Activated T-helper 1 cell treated with anti-CD3 and anti-CD28 coated beads, Interleukin-2, amount 50 U/mL, for 16 hours (primary cell): Measurements from ENCODE around the gene CAPSL.
"Not testable (repeated sequence)": the region's sequence is repeated elsewhere in the genome, so short reads cannot be mapped to it uniquely, and the experiment has no call there.

Experiments used
- DNase-seq, 2 donors: peaks; one replicate each; pipeline ENCODE4 v3.0.0-alpha.2; 2020; ENCODE audit warnings: low read depth in 1 of 2, low spot score in 1 of 2

Gene CAPSL

GRCh38 chr5:35908228-35908627 is 30.2 kb downstream of the CAPSL start:
- DNase-seq = no peak

- DNase-seq = no peak
Observed at GRCh38 chr5:35904443-35905132, 33.8 kb downstream of the CAPSL start.

DNA sequence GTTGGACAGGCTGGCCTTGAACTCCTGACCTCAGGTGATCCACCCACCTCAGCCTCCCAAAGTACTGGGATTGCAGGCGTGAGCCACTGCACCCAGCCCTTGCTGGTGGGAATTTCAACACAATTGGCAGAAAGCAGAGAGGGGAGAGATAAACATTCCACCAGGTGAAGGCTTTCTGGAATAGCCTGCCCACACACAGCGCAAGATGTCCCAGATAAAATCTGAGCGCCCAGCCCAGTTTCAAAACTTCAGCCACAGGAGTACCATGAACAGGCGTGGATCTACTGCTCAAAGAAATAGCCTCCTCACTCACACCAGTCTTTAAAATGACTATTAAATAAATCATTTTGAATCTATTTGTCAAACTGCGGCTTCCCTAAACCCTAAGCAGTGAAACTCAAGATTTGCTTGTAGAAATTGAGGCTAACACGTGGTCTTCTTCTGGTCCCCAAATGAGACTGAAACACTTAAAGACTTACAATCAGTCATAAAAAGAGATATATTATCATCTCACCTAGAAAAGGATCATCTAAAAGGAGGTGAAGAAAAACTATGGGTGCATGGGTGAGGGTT is 34.7 kb downstream of the CAPSL start:
- DNase-seq = no peak

GRCh38 chr5:35902046-35902672 is 36.3 kb downstream of the CAPSL start:
- no peak for DNase-seq

DNA sequence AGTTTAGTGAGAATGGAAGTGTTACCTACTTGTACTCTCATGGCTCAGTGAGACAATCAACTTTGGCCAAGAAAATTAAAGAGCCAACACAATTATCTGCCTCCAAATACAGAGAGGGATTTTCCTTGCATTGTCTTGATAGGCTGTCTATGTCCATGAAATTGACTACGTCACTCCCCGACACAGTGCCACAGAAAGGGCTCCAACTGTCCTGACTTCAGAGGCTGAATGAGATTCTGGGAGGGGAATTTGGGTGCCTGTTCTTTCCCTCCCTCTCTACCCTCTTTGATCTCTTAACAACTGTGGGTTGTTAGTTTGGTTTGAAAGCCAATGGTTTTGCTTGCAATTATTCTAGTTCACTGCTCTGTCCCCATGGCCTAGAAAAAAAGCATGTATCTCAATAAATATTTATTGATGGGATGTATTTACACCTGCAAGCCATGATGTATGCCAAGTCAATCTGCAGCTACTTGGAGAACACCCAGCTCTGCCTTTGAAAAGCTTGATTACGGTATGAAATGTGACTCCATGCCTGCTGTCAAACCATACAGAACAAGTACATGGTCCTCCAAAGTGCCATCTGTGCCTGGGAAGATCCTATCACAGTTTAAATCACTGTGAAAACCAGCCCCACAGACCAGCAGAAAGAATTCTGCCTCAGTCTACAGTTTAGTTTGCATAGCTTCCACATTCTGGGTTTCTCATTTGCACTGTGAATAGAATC is 37.3 kb downstream of the CAPSL start:
- no peak for DNase-seq

DNA sequence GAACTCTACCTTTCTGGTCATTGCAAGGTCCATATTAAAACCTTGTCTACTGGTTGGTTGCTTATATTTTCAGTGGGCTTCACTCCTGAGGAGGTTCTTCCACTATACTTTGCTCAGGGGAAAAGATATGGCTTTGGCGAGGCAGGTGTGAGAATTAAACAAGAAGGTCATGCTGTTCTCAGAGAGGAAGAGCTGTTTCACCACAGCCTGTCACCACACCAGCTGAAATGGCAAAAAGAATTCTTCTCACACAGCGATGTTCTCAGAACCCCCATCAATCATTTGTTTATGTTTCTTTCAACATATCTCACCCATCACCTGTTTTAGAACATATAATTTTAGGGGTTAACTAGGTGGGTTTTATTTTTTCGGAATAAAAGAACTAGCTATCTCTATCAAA is 38.6 kb downstream of the CAPSL start:
- DNase-seq = no peak

DNA sequence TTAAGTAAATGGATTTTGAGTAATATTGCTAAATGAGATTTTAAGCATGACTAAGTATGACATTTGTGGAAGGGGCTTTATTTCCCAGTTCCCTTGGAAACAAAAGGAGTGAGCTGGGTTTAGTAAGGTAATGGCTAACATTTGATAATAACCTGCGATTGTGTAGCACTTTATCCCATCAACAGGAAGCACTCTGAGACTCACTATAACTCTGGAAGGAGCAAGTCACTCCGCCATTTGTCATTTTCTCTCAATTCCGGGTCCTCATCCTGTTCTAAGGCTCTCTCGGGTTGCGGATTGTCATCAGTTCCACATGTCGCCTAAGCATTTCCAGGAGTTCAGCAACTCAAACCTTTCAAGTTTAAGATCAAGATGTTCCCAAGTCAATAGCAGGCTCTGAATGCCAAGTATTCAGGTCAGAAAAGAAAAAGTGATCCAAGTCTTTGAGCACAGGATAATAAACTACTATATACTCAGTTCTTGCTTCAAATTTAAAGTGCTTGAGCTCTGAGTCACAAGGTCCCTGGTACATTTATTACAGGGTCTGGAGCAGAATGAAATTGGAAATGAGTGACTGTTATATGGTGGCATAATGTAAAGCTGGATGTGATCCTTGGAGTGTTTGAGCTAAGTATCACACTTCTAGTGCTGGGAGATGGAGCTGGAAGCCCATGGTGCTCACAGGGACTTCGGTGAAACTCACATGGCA is 39.3 kb downstream of the CAPSL start:
- no peak for DNase-seq

DNA sequence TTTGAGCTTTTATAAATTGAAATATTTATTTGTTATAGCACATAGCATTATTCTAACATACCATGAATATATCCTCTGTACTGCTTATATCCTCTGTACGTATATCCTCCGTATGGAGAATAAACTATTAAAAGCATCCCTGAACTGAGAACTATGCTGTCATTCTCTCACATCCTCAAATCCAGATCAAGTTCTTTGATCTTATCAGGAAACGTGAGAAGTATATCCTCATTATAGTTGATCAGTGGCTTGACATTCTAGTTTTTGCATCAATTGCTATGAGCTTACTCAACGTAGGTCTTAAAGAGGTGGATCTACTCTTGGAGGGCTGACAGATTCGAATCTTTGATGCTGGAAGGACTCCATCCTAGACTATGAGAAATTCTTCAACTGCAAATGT is 44.3 kb downstream of the CAPSL start:
- no peak for DNase-seq

DNA sequence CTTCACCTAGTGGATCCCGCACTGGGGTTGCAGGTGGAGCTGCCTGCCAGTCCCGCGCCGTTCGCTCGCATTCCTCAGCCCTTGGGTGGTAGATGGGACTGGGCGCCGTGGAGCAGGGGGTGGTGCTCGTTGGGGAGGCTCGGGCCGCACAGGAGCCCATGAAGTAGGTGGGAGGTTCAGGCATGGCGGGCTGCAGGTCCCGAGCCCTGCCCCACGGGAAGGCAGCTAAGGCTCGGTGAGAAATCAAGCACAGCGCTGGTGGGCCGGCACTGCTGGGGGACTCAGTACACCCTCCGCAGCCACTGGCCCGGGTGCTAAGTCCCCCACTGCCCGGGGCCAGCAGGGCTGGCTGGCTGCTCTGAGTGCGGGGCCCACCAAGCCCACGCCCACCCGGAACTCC is 45.6 kb downstream of the CAPSL start:
- DNase-seq = not testable (repeated sequence)

DNA sequence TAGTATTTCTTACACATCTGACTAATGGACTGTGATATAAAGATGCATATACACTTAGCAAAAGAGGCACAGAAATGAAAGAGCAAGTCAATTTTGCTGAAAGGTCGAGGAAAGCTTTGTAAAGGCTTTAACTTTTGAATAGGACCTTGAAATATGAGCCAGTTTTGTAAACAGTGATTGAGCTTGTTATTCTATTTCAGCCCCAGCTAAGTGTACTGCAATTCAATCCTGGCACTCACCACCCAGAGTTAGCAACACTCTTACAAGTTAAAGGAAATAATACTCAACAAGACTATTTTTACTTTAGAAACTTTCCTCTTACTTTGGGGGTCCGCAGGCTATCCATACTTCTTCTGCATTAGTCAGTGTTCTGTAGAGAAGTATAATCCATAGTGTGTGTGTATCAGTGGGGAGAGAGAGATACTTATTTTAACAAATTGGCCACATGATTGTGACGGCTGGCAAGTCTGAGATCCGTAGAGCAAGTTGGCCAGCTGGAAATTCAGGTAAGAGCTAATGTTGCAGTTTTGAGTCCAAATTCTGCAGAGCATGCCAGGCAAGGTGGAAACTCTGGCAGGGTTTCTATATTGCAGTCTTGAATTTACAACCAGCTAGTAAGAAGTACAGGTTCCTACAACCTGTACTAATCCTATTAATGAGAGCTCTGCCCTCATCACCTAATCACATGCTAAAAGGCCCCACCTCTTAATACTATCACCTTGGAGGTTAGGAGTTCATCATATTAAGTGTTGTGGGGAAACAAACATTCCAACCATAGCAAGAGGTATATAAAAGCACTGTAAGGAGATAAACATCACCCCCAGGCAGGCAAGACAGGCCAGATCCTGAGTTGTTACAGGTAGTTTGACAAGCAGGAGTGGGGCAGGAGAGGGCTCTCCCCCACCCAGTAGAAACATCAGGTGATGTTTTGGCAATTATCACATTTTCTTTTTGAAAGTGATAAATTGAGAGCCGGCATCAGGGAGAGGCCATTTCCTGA is 48.1 kb downstream of the CAPSL start:
- DNase-seq = no peak

- DNase-seq = no peak
Observed at GRCh38 chr5:35887321-35888100, 50.9 kb downstream of the CAPSL start.

- no peak for DNase-seq
Observed at GRCh38 chr5:35886381-35886780, 52.0 kb downstream of the CAPSL start.

- DNase-seq = no peak
Observed at GRCh38 chr5:35884773-35885172, 53.6 kb downstream of the CAPSL start.

- no peak for DNase-seq
Observed at GRCh38 chr5:35884191-35884769, 54.1 kb downstream of the CAPSL start.

GRCh38 chr5:35881758-35882157 is 56.7 kb downstream of the CAPSL start:
- no peak for DNase-seq

DNA sequence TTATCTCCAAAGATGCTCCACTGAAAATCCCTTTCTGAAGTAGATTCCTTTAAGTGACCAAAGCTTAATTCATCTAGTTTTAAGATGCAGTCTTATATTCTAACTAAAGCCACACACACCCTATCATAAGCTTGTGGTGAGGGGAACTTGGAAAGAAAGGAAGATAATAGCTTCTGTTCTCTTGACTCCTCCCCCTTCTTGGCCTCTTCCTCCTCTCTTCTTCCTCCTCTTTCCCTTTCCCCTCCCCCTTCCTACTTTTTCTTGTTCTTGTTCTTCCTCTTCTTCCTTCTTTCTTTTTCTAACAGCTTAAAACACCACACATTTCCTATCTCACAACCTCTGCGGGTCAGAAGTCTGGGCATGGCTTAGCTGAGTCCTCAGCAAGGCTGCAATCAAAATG is 58.3 kb downstream of the CAPSL start:
- no peak for DNase-seq

GRCh38 chr5:35879649-35880048 is 58.8 kb downstream of the CAPSL start:
- DNase-seq = no peak

GRCh38 chr5:35879096-35879495 is 59.3 kb downstream of the CAPSL start:
- no peak for DNase-seq

GRCh38 chr5:35878079-35878478 is 60.3 kb downstream of the CAPSL start:
- no peak for DNase-seq
